H9 (cell line): ENCODE results near the gene MMP17. TPM values are rescaled to one million over a fixed set of nuclear protein-coding genes. Genes with fewer than 3 reads are reported as not detected.

Experiments
- DNase-seq: peaks from one replicate; pipeline ENCODE4 v3.0.0-alpha.2; 2017
- H2AFZ ChIP-seq: one replicate; pipeline ENCODE4 v1.6.1; 2013; ENCODE audit warnings: mild to moderate bottlenecking, low read length, control low read depth, moderate library complexity
- H2AK5ac ChIP-seq: 2 replicates; pipeline ENCODE4 v1.6.1; 2013; ENCODE audit warnings: low read length, control low read depth, mixed read lengths; ENCODE audit not compliant: insufficient read length
- H2BK120ac ChIP-seq: one replicate; pipeline ENCODE4 v1.6.1; 2013; ENCODE audit warnings: low read depth, mild to moderate bottlenecking, low read length, control low read depth, inconsistent platforms; ENCODE audit not compliant: poor library complexity, severe bottlenecking
- H2BK12ac ChIP-seq: 2 replicates; pipeline ENCODE4 v1.6.1; 2013; ENCODE audit warnings: low read length, control low read depth, mixed read lengths, low read depth; ENCODE audit not compliant: insufficient read length
- H2BK15ac ChIP-seq: 2 replicates; pipeline ENCODE4 v1.6.1; 2013; ENCODE audit warnings: low read depth, low read length, control low read depth
- H2BK20ac ChIP-seq: one replicate; pipeline ENCODE4 v1.6.1; 2013; ENCODE audit warnings: low read depth, mild to moderate bottlenecking, low read length, control low read depth, inconsistent platforms; ENCODE audit not compliant: poor library complexity, severe bottlenecking
- H2BK5ac ChIP-seq: 2 replicates; pipeline ENCODE4 v1.6.1; 2013; ENCODE audit warnings: low read length, control low read depth, mixed read lengths; ENCODE audit not compliant: insufficient read length
- H3K14ac ChIP-seq: 2 replicates; pipeline ENCODE4 v1.6.1; 2013; ENCODE audit warnings: low read length, control low read depth; ENCODE audit not compliant: insufficient read depth
- H3K18ac ChIP-seq: 2 replicates; pipeline ENCODE4 v1.6.1; 2013; ENCODE audit warnings: low read depth, mild to moderate bottlenecking, mixed read lengths, low read length, control low read depth; ENCODE audit not compliant: insufficient read length
- H3K23ac ChIP-seq: 2 replicates; pipeline ENCODE4 v1.6.1; 2013; ENCODE audit warnings: low read length, control low read depth, mixed read lengths, low read depth; ENCODE audit not compliant: insufficient read length
- H3K23me2 ChIP-seq: 2 replicates; pipeline ENCODE4 v1.6.1; 2013; ENCODE audit warnings: low read depth, mild to moderate bottlenecking, mixed read lengths, low read length, control low read depth; ENCODE audit not compliant: insufficient read length, poor library complexity, severe bottlenecking
- H3K27ac ChIP-seq: 2 replicates; pipeline ENCODE4 v1.5.1; 2013; ENCODE audit warnings: low read length, control low read depth, mixed read lengths, low read depth; ENCODE audit not compliant: insufficient read length
- H3K27me3 ChIP-seq: 2 replicates; pipeline ENCODE4 v1.6.1; 2013; ENCODE audit warnings: low read length, control low read depth, inconsistent platforms; ENCODE audit not compliant: insufficient read depth
- H3K4ac ChIP-seq: 2 replicates; pipeline ENCODE4 v1.6.1; 2013; ENCODE audit warnings: low read depth, mild to moderate bottlenecking, control low read depth, inconsistent platforms, low read length, moderate library complexity
- H3K4me1 ChIP-seq: 2 replicates; pipeline ENCODE4 v1.6.1; 2013; ENCODE audit warnings: low read length, control low read depth, inconsistent platforms; ENCODE audit not compliant: insufficient read depth
- H3K4me2 ChIP-seq: 2 replicates; pipeline ENCODE4 v1.6.1; 2013; ENCODE audit warnings: low read length, control low read depth, mixed read lengths; ENCODE audit not compliant: insufficient read length, insufficient read depth
- H3K56ac ChIP-seq: 2 replicates; pipeline ENCODE4 v1.6.1; 2013; ENCODE audit warnings: low read depth, mild to moderate bottlenecking, mixed read lengths, low read length, control low read depth; ENCODE audit not compliant: insufficient read length
- H3K79me1 ChIP-seq: 2 replicates; pipeline ENCODE4 v1.6.1; 2013; ENCODE audit warnings: low read depth, mild to moderate bottlenecking, moderate library complexity, low read length, control low read depth, inconsistent platforms; ENCODE audit not compliant: insufficient read depth, poor library complexity, severe bottlenecking
- H3K79me2 ChIP-seq: 2 replicates; pipeline ENCODE4 v1.6.1; 2013; ENCODE audit warnings: low read length, control low read depth, inconsistent platforms; ENCODE audit not compliant: insufficient read depth
- H3K9ac ChIP-seq: 2 replicates; pipeline ENCODE4 v1.6.1; 2013; ENCODE audit warnings: low read length, control low read depth, mixed read lengths; ENCODE audit not compliant: insufficient read length; ENCODE audit errors: extremely low read depth
- H3K9me3 ChIP-seq: one replicate; pipeline ENCODE4 v1.6.1; 2013; ENCODE audit warnings: low read depth, low read length, inconsistent platforms; ENCODE audit not compliant: control insufficient read depth
- H3T11ph ChIP-seq: one replicate; pipeline ENCODE4 v1.6.1; 2013; ENCODE audit warnings: mild to moderate bottlenecking, low read length, control low read depth, inconsistent platforms
- H4K20me1 ChIP-seq: one replicate; pipeline ENCODE4 v1.6.1; 2013; ENCODE audit not compliant: control insufficient read depth, insufficient read length, insufficient read depth
- H4K5ac ChIP-seq: 2 replicates; pipeline ENCODE4 v1.6.1; 2013; ENCODE audit warnings: low read depth, mild to moderate bottlenecking, mixed read lengths, low read length, control low read depth; ENCODE audit not compliant: insufficient read length
- H4K8ac ChIP-seq: replicated peaks from 2 replicates; pipeline ENCODE4 v1.6.1; 2013; ENCODE audit warnings: low read length, control low read depth, mixed read lengths, low read depth; ENCODE audit not compliant: insufficient read length
- H4K91ac ChIP-seq: 2 replicates; pipeline ENCODE4 v1.6.1; 2013; ENCODE audit warnings: low read depth, mild to moderate bottlenecking, moderate library complexity, mixed read lengths, low read length, control low read depth; ENCODE audit not compliant: insufficient read length
- H3K27ac Mint-ChIP-seq, 3 experiments: 2 replicates in 2 of 3; 3 replicates in 1 of 3; pipeline ENCODE4 v1.8.0; 2020 to 2021; ENCODE audit warnings: mixed read lengths in 3 of 3, mild to moderate bottlenecking in 1 of 3, moderate library complexity in 1 of 3
- H3K27me3 Mint-ChIP-seq: 2 replicates; pipeline ENCODE4 v1.8.0; 2021; ENCODE audit warnings: low read depth, mild to moderate bottlenecking, moderate library complexity, mixed read lengths
- H3K36me3 Mint-ChIP-seq, 3 experiments: 2 replicates in 2 of 3; 3 replicates in 1 of 3; pipeline ENCODE4 v1.8.0; 2020 to 2021; ENCODE audit warnings: low read depth in 3 of 3, mixed read lengths in 3 of 3; ENCODE audit not compliant: insufficient read depth in 1 of 3
- H3K4me1 Mint-ChIP-seq, 2 experiments: 2 replicates each; pipeline ENCODE4 v1.8.0; 2020; ENCODE audit warnings: mixed read lengths in 2 of 2
- H3K4me3 Mint-ChIP-seq, 2 experiments: 2 replicates in 1 of 2; 3 replicates in 1 of 2; pipeline ENCODE4 v1.8.0; 2020 to 2021; ENCODE audit warnings: mild to moderate bottlenecking in 2 of 2, mixed read lengths in 2 of 2, moderate library complexity in 1 of 2
- H3K9me3 Mint-ChIP-seq, 2 experiments: 2 replicates in 1 of 2; 3 replicates in 1 of 2; pipeline ENCODE4 v1.8.0; 2020; ENCODE audit warnings: mild to moderate bottlenecking in 2 of 2, mixed read lengths in 2 of 2, moderate library complexity in 1 of 2
- WGBS: extraction: QIAGEN DNeasy Blood & Tissue Kit; methylation state at CpG from one replicate; pipeline ENCODE4 v1.1.7; 2013; ENCODE audit warnings: missing lambda C conversion rate, low lambda C conversion rate, mixed read lengths; ENCODE audit not compliant: insufficient read length; ENCODE audit errors: extremely low coverage; 5-methylcytosine and 5-hydroxymethylcytosine counted together
- total RNA-seq: library from RNA; stranded (reverse); gene quantifications from 2 replicates; pipeline ENCODE4 v1.2.1, GENCODE V29; 2021
- TF ChIP-seq, protein P1 (sequence below): fragments of 200-600 bp; sonication (generic); conservative IDR thresholded peaks from 3 replicates; pipeline ENCODE4 v1.8.0; 2021; ENCODE audit warnings: antibody characterized with exemption, mild to moderate bottlenecking

The MMP17 gene
- total RNA-seq, 1 experiment from 2014 or later, result 14.8 TPM

DNA sequence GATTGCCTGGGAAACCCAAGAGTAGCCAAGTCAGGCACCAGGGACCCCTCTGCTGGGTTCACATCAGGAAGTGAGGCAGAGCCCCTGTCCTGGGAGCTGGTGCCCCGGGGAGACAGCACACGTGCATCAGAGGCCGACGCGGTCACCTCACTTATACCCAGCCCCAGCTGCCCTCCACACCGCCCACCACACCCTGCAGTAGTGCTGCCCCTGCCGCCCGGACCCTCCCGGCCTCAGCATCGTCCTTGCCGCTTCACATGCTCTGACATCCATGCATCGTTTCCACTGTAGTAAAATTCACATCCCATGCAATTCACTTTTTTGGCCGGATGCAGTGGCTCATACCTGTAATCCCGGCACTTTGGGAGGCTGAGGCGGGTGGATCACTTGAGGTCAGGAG lies 14.0 kb downstream of the MMP17 start:
- Histone ChIP-seq H2BK5ac (no peak overlapping the region), H3K4me2 (no peak overlapping the region), H3K23ac (no peak overlapping the region), H3K9me3 (no peaks in the 10 kb centered on the region), H2BK12ac (no peak overlapping the region), H2BK15ac (no peak overlapping the region), H2AK5ac (no peak overlapping the region), H2BK20ac (no peak overlapping the region), H4K91ac (no peak overlapping the region), H2BK120ac (no peak overlapping the region), H3K14ac (no peak overlapping the region), H3K18ac (no peak overlapping the region), H4K5ac (no peak overlapping the region), H3K27me3 (no peaks in the 10 kb centered on the region), H4K8ac (no peak overlapping the region), H3K79me2 (no peaks in the 10 kb centered on the region), H3T11ph (no peak overlapping the region), H4K20me1 (no peaks in the 10 kb centered on the region), H3K79me1 (no peaks in the 10 kb centered on the region), H3K4me1 (no peaks in the 10 kb centered on the region), H2AFZ (no peak overlapping the region), H3K23me2 (no peaks in the 10 kb centered on the region), H3K27ac (no peak overlapping the region), H3K4ac (no peak overlapping the region), H3K9ac (no peak overlapping the region), H3K56ac (no peak overlapping the region)
- H3K9me3 Mint-ChIP-seq, result no peaks in the 10 kb centered on the region
- no peak overlapping the region for H3K4me3 Mint-ChIP-seq
- no peaks in the 10 kb centered on the region for H3K4me1 Mint-ChIP-seq
- H3K27ac Mint-ChIP-seq, result no peak overlapping the region
- peaks cover 8 to 33% (median 16%) of the 10 kb centered on the region in 3 experiments for H3K36me3 Mint-ChIP-seq
- no peak for DNase-seq
- TF ChIP-seq, protein P1, sequence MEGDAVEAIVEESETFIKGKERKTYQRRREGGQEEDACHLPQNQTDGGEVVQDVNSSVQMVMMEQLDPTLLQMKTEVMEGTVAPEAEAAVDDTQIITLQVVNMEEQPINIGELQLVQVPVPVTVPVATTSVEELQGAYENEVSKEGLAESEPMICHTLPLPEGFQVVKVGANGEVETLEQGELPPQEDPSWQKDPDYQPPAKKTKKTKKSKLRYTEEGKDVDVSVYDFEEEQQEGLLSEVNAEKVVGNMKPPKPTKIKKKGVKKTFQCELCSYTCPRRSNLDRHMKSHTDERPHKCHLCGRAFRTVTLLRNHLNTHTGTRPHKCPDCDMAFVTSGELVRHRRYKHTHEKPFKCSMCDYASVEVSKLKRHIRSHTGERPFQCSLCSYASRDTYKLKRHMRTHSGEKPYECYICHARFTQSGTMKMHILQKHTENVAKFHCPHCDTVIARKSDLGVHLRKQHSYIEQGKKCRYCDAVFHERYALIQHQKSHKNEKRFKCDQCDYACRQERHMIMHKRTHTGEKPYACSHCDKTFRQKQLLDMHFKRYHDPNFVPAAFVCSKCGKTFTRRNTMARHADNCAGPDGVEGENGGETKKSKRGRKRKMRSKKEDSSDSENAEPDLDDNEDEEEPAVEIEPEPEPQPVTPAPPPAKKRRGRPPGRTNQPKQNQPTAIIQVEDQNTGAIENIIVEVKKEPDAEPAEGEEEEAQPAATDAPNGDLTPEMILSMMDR, result no peak
- no CpG with 5 or more reads among the region's 15 CpGs for WGBS
- H3K27me3 Mint-ChIP-seq, result no peaks in the 10 kb centered on the region
